Endothelial cell of umbilical vein (primary cell): ENCODE measurements around the gene FHIT. TPM values are rescaled to one million over a fixed set of nuclear protein-coding genes. Genes with fewer than 3 reads are reported as not detected.

Experiments used
- BruUV-seq: library from RNA; stranded (reverse); fragments of 400-500 nt; replicated peaks from 2 replicates; lab custom pipeline; 2021; lab: Mats Ljungman, UMichigan
- CTCF ChIA-PET: fragments of 300-600, 350-600 bp; sonication (Branson Sonifier 250); formaldehyde crosslinking; loops from one replicate; lab custom pipeline; 2021; ENCODE audit warnings: antibody characterized with exemption, inconsistent platforms; lab: Charles Lee
- POLR2A ChIA-PET: fragments of 300-600, 350-600 bp; sonication (Branson Sonifier 250); formaldehyde crosslinking; loops from one replicate; lab custom pipeline; 2021; ENCODE audit warnings: antibody characterized with exemption, inconsistent platforms; lab: Charles Lee
- DNase-seq: peaks from one replicate; pipeline ENCODE4 v3.0.0-alpha.2; 2011; ENCODE audit warnings: low read depth, low spot score
- FAIRE-seq: peaks from 2 replicates; lab custom pipeline; 2011; peaks lifted over from hg19 to GRCh38; lab: Jason Lieb, UNC
- H2AFZ ChIP-seq: 2 replicates; pipeline ENCODE4 v1.6.0; 2012; ENCODE audit warnings: low read depth, low read length, control low read depth, inconsistent platforms
- H3K27ac ChIP-seq: 2 replicates; pipeline ENCODE4 v1.5.1; 2011; ENCODE audit warnings: low read depth, mild to moderate bottlenecking, control low read depth, low read length, moderate library complexity; ENCODE audit not compliant: insufficient read depth
- H3K27me3 ChIP-seq, 2 experiments: 2 replicates each; pipeline versions ENCODE4 v1.6.0 to v1.6.1; 2011; ENCODE audit warnings: low read length in 2 of 2, mixed read lengths in 1 of 2; ENCODE audit not compliant: control insufficient read depth in 2 of 2, insufficient read depth in 2 of 2
- H3K36me3 ChIP-seq, 2 experiments: 2 replicates in 1 of 2; 3 replicates in 1 of 2; pipeline ENCODE4 v1.5.1; 2011; ENCODE audit warnings: low read length in 2 of 2, mild to moderate bottlenecking in 1 of 2, moderate library complexity in 1 of 2; ENCODE audit not compliant: control insufficient read depth in 2 of 2, insufficient read depth in 2 of 2; ENCODE audit errors: extremely low read depth in 1 of 2
- H3K4me1 ChIP-seq: 3 replicates; pipeline ENCODE4 v1.5.1; 2011; ENCODE audit warnings: mild to moderate bottlenecking, low read length; ENCODE audit not compliant: control insufficient read depth, insufficient read depth; ENCODE audit errors: extremely low read depth
- H3K4me2 ChIP-seq: 2 replicates; pipeline ENCODE4 v1.6.1; 2011; ENCODE audit warnings: low read length, control low read depth, mixed read lengths; ENCODE audit not compliant: insufficient read depth
- H3K4me3 ChIP-seq, 3 experiments: fragments of 200-600 bp in 1 of 3; sonication (generic), shearing (Covaris generic) in 1 of 3; replicated peaks in 1 of 3; 2 replicates each; pipeline ENCODE4 v1.5.1; 2011 to 2016; ENCODE audit warnings: control low read depth in 3 of 3, low read length in 3 of 3, mild to moderate bottlenecking in 2 of 3, inconsistent platforms in 1 of 3, low read depth in 1 of 3, moderate library complexity in 1 of 3; ENCODE audit not compliant: insufficient read depth in 1 of 3
- H3K79me2 ChIP-seq: 2 replicates; pipeline ENCODE4 v1.6.0; 2012; ENCODE audit warnings: low read length, inconsistent platforms; ENCODE audit not compliant: control insufficient read depth, insufficient read depth
- H3K9ac ChIP-seq: replicated peaks from 2 replicates; pipeline ENCODE3; 2011; ENCODE audit warnings: low read length, control low read depth; ENCODE audit not compliant: insufficient read depth; ENCODE audit errors: extremely low read depth
- H3K9me1 ChIP-seq: replicated peaks from 3 replicates; pipeline ENCODE4 v1.6.0; 2011; ENCODE audit warnings: mild to moderate bottlenecking, low read length; ENCODE audit not compliant: control insufficient read depth, insufficient read depth; ENCODE audit errors: extremely low read depth
- H3K9me3 ChIP-seq: replicated peaks from 2 replicates; pipeline ENCODE4 v1.5.1; 2012; ENCODE audit warnings: low read length, inconsistent platforms; ENCODE audit not compliant: control insufficient read depth, insufficient read depth
- H4K20me1 ChIP-seq: replicated peaks from 2 replicates; pipeline ENCODE3; 2011; ENCODE audit warnings: mild to moderate bottlenecking, low read length; ENCODE audit not compliant: control insufficient read depth, insufficient read depth; ENCODE audit errors: extremely low read depth
- EZH2 ChIP-seq: IDR thresholded peaks from 2 replicates; pipeline ENCODE4 v1.6.1; 2012; ENCODE audit warnings: borderline replicate concordance, low read depth, mild to moderate bottlenecking, moderate library complexity, low read length, inconsistent platforms; ENCODE audit not compliant: severe bottlenecking
- FOS ChIP-seq: IDR thresholded peaks from 2 replicates; pipeline ENCODE4 v1.6.1; 2011; ENCODE audit warnings: mild to moderate bottlenecking, low read length, moderate library complexity, borderline replicate concordance; ENCODE audit not compliant: insufficient read depth
- GATA2 ChIP-seq: IDR thresholded peaks from 2 replicates; pipeline ENCODE4 v1.7.0; 2011; ENCODE audit warnings: low read depth, mild to moderate bottlenecking, moderate library complexity, mixed read lengths, low read length; ENCODE audit not compliant: insufficient read length, insufficient read depth
- JUN ChIP-seq: IDR thresholded peaks from 2 replicates; pipeline ENCODE4 v1.6.1; 2011; ENCODE audit warnings: borderline replicate concordance, low read depth; ENCODE audit not compliant: insufficient read length, insufficient read depth
- MYC ChIP-seq: IDR thresholded peaks from one replicate; pipeline ENCODE4 v1.6.1; 2011; ENCODE audit warnings: mild to moderate bottlenecking, low read depth, low read length
- POLR2A ChIP-seq: IDR thresholded peaks from 2 replicates; pipeline ENCODE4 v1.6.1; 2012; ENCODE audit warnings: low read depth, mild to moderate bottlenecking, control low read depth, low read length
- POLR2AphosphoS5 ChIP-seq: IDR thresholded peaks from 2 replicates; pipeline ENCODE4 v1.6.1; 2012; ENCODE audit warnings: low read depth, mild to moderate bottlenecking, control low read depth, low read length, moderate library complexity; ENCODE audit not compliant: insufficient read depth
- dilution Hi-C: fragments of 300-500 bp; cut with MboI; formaldehyde crosslinking; loops from one replicate; pipeline ENCODE4 v1.15.0; 2019; ENCODE audit warnings: low sequenced_read_pairs; ENCODE audit not compliant: extremely low pct_ligation_motif_present
- intact Hi-C: fragments of 100-400 bp; cut with micrococcal nuclease; formaldehyde crosslinking; loops from one replicate; pipeline ENCODE4 v1.10.0; 2022
- polyA plus RNA-seq, 4 experiments: library from polyadenylated mRNA; depleted of rRNA in 3 of 4; stranded (reverse) in 3 of 4; unstranded in 1 of 4; fragments of >200 nt; gene quantifications; 2 replicates each; pipeline versions ENCODE4 v1.2.1 to v1.2.3, GENCODE V29; 2011 to 2012; ENCODE audit warnings: missing spikeins in 1 of 4
- total RNA-seq: library from RNA; stranded (reverse); gene quantifications from 2 replicates; pipeline ENCODE4 v1.2.3, GENCODE V29; 2021
- TF ChIP-seq, protein P1 (sequence below), 2 donors: IDR thresholded peaks; 1 replicate in 1 of 2; 2 replicates in 1 of 2; pipeline ENCODE4 v1.5.1; 2011; ENCODE audit warnings: low read length in 2 of 2, mild to moderate bottlenecking in 2 of 2, moderate library complexity in 2 of 2, control low read depth in 1 of 2, inconsistent platforms in 1 of 2, low read depth in 1 of 2; ENCODE audit not compliant: insufficient read depth in 1 of 2; ENCODE audit errors: extremely low read depth in 1 of 2
- TF ChIP-seq, protein P2 (sequence below): IDR thresholded peaks from 2 replicates; pipeline ENCODE4 v1.6.1; 2011; ENCODE audit not compliant: insufficient read depth, insufficient read length

Gene FHIT
- total and polyA plus RNA-seq, 2 donors (not counting 3 experiments of a cell fraction or from before 2014, with no cell fraction given), result 0.47 to 2.2 TPM

GRCh38 chr3:59774000-59774399 is 1477.3 kb downstream of the FHIT start:
- intact Hi-C loops, result no loop called here
- Histone ChIP-seq H3K9ac (no peak overlapping the region), H3K27me3 (no peaks in the 10 kb centered on the region), H3K4me3 (no peak overlapping the region), H3K36me3 (no peaks in the 10 kb centered on the region), H4K20me1 (no peaks in the 10 kb centered on the region), H2AFZ (no peak overlapping the region), H3K79me2 (no peaks in the 10 kb centered on the region), H3K9me1 (no peaks in the 10 kb centered on the region), H3K9me3 (no peaks in the 10 kb centered on the region), H3K4me1 (no peaks in the 10 kb centered on the region), H3K27ac (no peak overlapping the region), H3K4me2 (no peak overlapping the region)
- no peak for FAIRE-seq
- ChIA-PET CTCF (no interaction called here), POLR2A (no interaction called here)
- dilution Hi-C loops, result no loop called here
- TF ChIP-seq, protein P1, sequence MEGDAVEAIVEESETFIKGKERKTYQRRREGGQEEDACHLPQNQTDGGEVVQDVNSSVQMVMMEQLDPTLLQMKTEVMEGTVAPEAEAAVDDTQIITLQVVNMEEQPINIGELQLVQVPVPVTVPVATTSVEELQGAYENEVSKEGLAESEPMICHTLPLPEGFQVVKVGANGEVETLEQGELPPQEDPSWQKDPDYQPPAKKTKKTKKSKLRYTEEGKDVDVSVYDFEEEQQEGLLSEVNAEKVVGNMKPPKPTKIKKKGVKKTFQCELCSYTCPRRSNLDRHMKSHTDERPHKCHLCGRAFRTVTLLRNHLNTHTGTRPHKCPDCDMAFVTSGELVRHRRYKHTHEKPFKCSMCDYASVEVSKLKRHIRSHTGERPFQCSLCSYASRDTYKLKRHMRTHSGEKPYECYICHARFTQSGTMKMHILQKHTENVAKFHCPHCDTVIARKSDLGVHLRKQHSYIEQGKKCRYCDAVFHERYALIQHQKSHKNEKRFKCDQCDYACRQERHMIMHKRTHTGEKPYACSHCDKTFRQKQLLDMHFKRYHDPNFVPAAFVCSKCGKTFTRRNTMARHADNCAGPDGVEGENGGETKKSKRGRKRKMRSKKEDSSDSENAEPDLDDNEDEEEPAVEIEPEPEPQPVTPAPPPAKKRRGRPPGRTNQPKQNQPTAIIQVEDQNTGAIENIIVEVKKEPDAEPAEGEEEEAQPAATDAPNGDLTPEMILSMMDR (IDR thresholded peaks at IDR 0.05; ENCODE audit: extremely low read depth in 1 of 2, insufficient read depth in 1 of 2, low read depth in 1 of 2, low read length in 2 of 2), result no peak
- TF ChIP-seq MYC, result no peak
- TF ChIP-seq POLR2AphosphoS5, result no peak
- TF ChIP-seq EZH2, result no peak
- TF ChIP-seq POLR2A, result no peak
- TF ChIP-seq FOS, result no peak
- TF ChIP-seq, protein P2, sequence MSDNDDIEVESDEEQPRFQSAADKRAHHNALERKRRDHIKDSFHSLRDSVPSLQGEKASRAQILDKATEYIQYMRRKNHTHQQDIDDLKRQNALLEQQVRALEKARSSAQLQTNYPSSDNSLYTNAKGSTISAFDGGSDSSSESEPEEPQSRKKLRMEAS, result no peak
- no peak for TF ChIP-seq GATA2
- no peak for TF ChIP-seq JUN
- DNase-seq, result no peak
- BruUV-seq, result no TSS peak
